Stimulated activated CD4-positive, alpha-beta T cell treated with anti-CD3 and anti-CD28 coated beads, Interleukin-4, amount 100 ng/mL, for 48 hours (primary cell): ENCODE data around the gene SFSWAP.
A peak's percentile ranks its signal among the peaks of the same experiment; 100 is the strongest.
"Not testable (repeated sequence)": the region's sequence is repeated elsewhere in the genome, so short reads cannot be mapped to it uniquely, and the experiment has no call there.

Source experiments
- DNase-seq, 2 donors: peaks; one replicate each; pipeline ENCODE4 v3.0.0-alpha.2; 2020; ENCODE audit warnings: low read depth in 2 of 2

The SFSWAP gene

DNA sequence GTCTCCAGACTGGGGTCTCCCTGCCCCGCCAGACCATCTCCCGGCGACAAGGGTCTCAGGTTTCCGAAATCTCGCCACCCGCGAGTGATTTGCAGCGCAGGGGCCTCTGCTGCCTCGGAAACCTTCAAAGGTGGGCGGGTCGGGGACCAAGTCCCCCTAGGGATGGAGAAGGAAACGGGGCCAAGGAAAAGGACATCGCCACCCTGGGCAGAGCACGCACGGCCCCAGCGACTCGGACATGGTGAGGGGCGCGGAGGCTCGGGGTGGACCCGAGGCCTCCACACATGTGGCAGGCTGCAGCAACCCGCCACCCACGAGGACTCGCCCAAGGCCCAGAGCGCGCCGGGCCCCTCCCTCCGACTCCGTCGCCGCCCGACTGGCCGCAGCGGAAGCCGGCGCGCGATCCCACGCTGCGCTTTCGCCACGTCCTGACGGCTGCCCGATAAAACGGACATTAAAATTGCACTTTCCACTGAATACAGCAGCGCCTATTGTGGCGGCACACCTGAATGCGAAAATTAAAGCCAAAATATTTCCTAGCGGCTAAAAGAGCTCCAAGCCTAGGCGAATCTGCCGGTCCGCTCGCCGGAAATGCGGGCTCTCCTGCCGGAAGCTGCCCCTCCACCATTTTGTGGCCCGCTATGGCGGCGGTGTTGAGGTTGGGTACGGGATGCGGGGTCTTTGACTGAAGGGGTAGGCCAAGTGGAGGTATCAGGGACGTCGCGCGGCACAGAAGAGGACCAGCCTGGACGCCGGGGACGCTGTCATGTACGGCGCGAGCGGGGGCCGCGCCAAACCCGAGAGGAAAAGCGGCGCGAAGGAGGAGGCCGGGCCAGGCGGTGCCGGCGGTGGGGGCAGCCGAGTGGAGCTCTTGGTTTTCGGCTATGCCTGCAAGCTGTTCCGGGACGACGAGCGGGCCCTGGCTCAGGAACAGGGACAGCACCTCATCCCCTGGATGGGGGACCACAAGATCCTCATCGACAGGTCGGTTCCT lies at the start of gene SFSWAP:
SFSWAP (plus strand) TSS at position 627 of the 994 bp plus-strand sequence; CDS start at position 767, 140 bp downstream.
- DNase-seq: peak; percentile 67 to 72

DNA sequence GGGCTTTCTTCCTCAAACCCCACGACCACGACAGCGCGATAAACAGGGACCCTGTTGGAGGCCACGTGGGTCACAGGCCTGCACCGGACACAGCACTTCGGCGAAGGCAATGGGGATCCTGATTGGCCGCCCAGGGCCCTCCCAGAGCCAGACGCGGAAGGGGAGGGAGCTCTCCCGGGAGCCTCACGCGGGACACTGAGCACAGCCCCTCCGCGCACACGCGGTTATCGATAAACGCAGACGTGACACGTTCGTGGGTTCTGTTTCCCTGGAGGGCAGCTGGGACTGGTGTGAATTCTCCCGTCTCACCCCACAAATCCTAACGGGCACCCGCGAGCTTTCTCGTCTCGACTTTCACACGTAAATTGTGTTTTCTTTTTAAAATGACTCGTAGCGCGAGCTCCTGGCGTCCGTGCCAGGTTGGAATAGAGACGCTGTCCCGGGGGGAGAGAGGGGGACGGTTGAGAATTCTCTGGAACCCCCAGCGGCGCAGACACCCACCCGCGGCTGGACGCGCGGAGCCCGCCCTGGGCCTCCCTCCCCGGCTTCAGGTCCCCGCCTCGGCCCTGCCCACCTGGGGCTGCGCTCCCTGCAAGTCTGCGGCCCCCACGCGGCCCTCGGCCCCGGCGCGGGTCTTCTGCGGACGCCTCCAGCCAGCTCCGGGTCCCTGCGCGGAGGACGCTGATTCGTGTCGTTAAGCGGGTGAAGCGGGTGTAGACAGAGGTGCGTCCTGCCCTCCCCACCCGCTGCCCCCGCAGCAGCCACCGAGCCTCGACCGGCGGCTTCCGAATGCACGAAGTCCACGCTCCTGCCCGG lies 49.5 kb upstream of the SFSWAP start:
- not testable (repeated sequence) for DNase-seq

DNA sequence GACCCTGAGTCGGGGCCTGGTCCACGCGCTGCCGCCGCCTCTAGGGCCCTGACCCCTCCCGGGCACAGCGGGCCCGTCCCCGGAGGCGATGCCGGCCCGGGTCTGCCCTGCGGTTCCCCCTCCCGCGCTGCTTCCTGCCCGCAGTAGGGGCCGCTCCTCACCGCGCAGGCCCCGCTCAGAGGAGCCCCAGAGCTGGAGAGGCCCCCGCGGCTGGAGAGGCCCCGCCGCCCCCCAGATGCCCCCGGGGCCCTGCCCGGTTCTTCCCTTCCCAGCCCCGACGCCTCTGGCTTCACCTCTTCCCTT lies 49.0 kb upstream of the SFSWAP start:
- not testable (repeated sequence) for DNase-seq

DNA sequence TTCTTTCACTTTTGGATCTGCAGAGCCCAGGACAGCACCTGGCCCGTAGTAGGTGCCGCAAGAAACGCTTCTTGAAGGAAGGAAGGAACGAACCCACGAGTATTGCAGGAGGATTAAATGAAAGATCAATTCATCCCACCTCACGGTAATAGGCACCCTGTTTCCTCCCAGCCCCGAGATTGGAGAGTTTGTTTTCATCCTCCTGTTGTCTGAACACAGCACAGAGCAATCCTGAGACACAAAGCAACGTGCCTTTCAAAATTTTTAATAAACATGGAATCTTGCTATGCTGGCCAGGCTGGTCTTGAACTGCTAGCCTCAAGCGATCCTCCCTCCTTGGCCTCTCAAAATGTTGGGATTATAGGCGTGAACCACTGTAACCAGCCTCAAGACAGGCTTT lies 48.5 kb upstream of the SFSWAP start:
- not testable (repeated sequence) for DNase-seq

DNA sequence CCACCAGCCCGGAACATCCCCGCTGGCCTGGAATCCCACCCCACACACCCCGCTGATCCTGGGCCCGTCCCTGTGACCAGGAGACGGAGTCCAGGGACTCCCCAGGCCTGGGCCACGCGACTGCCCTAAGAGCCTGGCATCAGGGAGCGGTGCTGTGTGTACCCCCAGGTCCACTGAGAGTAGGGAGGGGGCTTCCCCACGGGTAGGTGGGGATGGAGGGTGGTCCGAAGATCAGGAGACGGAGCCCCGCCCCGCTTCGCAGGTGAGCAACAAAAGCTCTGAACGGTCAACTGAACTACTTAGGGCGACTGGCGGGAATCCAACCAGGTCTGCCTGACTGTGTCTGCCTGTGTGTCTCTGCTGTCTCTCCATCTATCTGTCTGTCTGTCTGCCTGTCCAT lies 45.2 kb upstream of the SFSWAP start:
- not testable (repeated sequence) for DNase-seq

DNA sequence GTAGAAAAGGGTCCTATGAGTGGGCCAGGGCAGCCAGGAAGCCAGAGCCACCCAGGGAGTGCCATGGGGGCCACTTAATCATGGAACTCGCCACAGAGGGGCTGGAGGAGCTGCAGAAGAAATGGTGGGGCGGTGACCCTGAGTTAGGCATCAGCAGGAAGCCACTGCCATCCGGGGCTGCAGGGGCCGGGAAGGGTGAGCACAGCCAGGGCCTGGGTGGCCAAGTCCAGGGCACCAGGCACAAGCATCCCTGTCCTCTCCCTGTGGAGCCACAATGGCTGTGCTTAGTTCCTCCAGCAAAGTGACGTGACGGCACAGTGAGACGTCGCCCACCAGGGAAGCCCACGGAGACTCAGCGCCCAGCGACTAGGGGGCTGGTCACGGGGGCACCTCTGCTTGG lies 44.4 kb upstream of the SFSWAP start:
- not testable (repeated sequence) for DNase-seq

DNA sequence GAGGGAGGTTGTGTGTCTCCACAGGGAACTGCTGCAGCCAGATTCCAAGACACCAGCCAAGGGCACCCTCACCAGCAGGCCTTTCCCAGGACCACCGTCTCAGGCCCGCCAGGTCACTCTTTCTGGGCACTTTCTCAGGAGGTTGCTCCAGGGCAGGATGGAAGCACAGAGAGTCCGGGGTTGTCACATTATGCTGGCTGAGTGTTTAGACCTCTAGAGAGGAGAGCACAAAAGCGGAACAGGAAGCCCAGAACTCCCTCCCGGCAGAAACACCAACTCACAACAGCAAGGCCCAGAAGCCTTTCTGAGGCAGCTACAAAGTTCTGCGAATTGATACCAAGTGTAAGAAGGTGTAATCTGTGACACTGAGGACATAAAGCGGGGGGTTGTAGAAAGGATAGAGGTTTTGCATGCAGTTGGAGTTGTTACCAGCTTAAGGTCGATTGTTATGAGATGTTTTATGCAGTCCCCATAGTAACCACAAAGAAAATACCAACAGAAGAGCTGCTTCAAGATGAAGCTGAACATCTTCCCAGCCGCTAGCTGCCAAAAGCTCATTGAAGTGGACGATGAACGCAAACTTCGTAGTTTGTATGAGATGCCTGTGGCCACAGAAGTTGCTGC lies 43.8 kb upstream of the SFSWAP start:
- not testable (repeated sequence) for DNase-seq

DNA sequence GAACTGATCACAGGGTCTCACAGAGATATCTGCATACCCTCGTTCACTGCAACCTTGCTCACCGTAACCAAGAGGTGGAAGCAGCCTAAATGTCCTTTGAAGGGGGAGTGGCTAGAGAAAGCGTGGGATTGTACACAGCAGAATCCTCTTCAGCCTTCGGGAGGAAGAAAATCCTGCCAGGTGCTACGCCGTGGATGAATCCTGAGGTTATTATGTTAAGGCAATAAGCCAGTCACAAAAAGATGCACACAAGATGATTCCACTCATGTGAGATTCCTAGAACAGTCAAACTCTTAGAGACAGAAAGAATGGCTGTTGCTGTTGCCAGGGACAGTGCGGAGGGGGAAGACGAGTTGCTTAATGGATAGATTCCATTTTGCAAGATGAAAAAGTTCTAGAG lies 39.6 kb upstream of the SFSWAP start:
- no peak for DNase-seq

DNA sequence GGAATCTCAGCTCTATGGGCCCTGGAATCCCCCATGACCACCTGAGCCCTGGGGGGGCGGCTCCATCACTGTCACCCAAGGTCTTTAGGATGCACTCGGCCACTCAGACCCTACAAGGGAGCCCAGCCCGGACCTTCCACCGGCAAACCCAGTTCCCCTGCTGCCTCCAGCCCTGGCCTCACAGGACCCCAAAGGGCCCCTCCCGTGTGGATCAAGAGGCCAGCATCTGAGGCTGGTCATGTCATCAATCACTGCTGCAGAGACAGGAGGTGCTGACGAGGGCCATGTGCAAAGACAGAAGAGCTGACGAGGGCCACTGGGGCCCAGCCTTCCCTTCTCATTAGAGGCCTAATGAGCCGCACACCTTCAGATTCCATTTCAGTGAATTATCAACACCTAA lies 39.0 kb upstream of the SFSWAP start:
- no peak for DNase-seq

DNA sequence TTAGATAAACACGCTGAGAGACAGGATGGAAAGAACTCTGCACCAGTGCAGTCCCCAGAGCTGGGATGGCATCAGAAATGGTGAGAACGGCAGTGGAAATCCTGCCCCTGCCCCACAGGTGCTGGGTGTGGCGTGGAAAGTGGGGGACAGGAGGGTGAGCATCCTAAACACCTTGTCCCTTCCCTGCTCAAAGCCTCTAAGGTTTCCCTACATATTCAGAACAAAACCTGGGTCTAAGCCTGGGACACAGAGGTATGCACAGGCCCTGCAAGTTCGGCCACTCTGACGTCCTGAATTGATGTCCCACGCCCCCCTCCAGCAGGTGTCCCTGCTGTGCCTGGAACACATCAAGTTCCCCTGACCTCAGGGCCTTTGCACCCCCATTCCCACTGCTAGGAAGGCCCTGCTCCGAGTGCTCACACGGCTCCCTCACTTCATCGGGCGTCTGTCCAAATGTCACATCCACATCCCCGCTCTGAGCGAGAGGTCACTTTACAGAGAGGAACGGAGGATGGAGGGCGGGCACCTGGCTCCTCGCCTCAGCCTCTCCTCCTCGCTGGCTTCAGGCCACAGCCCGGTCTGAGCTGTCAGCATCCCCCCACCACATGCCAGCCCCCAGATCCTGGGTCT lies 38.5 kb upstream of the SFSWAP start:
- no peak for DNase-seq

DNA sequence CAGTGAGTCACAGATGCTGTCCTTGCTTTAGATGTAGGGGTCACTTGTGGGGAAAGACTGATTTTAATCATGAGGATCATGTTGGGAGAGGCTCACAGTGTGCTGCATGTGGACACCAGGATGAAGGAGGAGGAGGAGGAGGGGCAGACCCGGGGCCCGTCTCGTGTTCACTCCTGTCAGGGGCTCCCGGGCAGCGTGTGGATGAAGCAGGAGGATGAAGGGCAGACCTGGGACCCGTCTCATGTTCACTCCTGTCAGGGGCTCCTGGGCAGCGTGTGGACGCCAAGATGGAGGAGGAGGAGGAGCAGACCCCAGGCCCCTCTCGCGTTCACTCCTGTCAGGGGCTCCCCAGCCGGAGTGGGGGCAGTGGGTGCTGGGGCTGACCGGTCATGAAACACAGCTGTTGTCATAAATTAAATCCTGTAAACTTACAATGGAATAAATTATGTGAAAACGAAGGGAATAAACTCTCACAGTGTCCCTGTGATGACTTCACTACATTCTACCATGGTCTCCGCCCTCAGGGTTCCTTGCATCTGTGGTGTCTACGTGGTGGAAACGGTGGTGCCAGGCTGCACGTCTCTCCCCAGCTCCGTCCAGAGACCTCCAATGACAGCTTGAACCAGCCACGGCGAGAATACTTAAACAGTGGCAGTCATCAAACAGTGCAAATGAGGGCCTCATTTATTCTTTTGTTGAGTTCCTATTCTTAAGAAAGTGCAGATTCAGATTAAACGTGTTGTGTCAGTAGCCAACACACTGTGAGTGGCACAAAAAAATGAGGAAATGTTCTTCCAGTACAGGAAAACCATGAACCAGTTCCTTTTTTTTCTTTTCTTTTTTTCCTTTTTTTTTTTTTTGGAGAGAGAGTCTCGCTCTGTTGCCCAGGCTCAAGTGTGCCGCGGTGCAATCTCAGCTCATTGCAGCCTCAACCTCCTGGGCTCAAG lies 37.7 kb upstream of the SFSWAP start:
- DNase-seq: no peak

DNA sequence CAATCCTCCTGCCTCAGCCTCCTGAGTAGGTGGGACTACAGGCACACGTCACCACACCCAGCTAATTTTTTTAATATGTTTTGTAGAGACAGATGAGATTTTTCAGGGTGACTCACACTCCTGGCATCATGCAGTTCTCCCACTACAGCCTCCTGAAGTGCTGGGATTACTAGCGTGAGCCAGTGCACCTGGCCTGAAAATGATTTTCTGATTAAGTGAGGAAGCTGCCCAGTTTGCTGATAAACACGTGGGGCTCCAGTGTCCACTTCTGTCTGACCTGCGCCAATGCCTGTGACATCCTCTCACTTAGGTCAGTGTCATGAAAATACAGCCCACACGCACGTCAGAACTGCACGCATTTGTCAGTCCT lies 37.0 kb upstream of the SFSWAP start:
- DNase-seq: no peak

DNA sequence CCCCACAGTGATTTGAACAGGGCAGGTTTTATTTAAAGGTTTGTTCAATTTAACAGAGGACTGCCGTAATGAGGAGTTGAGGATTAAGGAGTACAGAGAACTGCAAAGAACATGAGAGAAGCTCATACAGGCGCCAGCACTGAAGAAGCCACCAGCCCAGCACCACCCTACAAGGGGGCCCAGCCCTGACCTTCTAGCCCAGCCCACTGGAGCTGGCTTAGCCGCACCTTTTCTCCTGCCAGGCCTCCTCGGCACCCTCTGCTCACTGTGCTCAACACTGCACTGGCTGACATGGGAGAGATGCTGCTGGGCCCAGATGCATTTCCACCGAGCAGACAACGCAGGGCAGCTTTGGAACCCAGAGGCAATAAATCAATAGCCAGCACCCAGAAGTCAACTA lies 36.5 kb upstream of the SFSWAP start:
- DNase-seq: no peak

DNA sequence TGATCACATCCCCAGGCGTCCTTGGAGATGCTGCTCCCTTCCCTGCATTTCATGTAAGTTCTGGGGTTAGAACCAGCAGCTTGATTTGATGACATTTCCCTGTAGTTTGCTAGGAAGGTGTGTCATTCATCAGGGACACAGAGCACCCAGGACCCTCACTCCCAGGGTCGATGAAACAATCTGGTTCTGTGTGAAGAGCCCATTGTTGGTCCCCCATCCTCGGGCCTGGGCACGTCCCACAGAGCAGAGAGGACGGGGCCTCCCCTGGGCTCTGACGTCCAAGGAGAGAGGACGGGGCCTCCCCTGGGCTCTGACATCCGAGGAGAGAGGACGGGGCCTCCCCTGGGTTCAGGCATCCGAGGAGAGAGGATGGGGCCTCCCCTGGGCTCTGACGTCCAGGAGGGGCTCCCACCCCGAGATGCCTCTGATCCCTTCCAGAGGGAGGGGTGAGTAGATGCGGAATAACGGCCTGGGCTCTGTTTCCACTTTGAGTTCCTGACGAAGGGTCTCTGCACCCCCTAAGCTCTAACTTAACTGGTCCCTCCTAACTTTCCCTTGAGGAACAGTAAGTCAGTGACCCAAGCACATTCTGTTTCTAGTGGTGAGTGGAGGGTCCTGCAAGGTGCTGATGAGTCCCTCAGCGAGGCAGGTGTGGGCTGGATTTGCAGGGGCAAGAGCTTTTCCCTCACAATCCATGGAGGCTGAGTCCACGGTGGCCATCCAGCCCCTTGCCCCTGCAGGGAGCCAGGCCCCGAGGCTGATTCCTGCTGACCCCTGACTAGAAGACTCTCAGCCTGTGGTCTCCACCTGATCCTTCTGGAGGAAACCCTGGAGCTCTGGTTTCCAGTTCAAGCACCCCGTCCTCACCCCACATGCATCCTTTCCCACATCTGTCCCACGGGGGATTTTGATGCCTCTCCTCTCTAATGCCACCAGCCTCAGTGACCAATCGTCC lies 35.5 kb upstream of the SFSWAP start:
- no peak for DNase-seq

DNA sequence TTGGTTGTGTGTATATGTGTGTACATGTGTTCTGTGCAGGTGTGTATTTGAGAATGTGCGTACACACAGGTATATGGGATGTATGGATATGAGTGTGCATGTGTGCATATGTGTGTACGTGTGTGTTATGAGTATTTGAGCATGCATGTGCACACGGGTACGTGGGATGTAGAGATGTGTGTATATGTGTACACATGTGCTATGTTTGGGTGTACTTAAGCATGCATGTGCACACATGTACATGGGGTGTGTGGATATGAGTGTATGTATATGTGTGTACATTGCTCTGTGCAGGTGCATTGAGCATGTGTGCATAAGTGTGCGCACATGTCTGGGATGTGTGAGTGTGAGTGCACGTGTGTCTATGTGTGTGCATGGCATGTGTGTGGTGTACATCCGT lies 34.3 kb upstream of the SFSWAP start:
- no peak for DNase-seq

DNA sequence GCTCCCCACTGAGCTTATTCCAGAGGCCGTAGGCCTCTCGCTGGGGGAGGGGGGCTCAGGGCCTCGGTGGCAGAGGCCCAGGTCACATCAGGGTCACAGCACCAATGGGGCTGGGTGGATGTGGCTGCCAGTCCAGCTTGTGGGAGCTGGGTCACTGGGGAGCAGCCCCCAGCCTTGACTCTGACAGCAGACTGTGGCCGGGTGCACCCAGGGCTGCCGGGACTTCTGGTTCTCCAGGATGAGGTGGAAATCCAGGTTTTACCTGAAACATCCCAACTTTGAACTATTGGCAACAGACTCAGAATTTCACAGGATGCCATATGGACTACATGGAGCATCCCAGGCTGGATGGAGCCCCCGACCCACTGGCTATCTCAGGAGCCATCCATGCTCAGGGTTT lies 33.8 kb upstream of the SFSWAP start:
- not testable (repeated sequence) for DNase-seq

DNA sequence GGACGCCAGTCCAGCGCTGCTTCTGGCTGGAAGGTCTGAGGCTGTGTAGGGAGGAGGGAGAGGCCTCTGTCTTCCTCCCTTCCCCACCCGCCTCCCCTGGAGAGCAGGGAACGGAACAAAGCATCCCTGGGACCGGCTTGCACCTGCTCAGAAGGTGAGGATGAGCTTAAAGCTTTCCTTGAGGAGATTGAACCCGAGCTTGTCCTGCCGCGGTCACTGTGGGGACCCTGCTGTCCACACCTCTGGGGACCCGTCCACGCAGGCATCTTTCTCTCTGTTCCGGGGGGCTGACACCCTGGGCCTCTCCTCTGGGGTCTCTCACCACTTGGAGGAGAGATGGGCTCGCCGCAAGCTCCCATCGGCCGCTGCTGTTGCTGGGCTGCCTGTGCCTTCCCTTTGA lies 33.2 kb upstream of the SFSWAP start:
- DNase-seq: no peak

DNA sequence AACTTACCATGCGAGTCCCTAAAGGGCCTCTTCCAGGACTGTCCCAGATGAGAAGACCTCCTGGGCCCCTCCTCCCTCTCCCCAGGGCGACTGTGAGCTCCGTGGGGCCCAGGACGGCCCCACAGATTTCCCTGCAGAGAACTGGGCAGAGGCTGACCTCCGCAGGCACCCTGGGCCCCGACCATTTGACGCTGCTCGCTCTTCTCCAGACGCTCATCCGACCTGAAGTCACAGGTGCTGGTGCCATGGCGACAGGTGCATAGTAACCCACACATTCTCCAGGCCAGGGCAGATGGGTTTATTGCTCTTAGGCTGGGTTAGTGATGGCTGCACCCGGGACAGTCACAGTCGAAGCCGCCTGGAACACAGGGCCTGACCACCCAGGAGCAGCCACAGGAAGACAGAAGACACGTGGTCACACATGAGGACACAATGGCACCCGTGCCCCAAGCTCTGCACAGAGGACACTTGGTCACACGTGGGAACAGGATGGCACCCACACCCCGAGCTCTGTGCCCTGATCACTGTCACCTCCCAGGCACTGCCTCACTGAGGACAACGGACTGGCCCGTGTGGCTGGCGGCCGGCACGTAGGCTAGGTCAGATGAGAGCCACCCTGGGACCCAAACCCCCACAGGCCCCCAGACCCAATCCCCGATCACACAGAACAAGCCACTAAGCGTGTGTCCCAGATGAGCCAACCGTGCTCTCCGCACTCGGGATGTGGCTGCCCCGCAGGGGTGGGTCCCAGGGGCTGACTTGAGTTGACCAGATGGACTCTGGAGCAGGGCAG lies 32.3 kb upstream of the SFSWAP start:
- DNase-seq: not testable (repeated sequence)

DNA sequence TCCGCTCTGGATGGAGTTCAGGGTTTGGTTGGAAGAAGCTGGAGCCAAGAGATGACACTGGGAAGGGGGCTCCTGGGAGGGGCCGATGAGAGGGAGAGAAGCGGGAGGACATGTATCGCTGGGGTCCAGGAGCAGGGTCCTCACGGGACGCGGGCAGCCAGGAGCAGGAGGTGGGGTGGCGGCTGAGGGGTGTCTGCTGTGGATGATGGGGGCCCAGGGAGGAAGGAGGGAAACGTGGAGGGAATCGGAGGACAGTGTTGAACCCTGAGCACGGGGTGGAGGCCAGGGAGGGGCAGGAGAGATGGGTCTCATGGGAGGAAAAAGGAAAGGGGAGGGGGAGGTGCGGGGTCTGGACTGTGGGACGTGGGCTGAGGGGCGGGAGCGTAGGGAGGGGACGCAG lies 31.7 kb upstream of the SFSWAP start:
- DNase-seq: not testable (repeated sequence)
